HG02885 (cell line): ENCODE results near the gene SCN1B.
"Not testable (repeated sequence)": the region's sequence is repeated elsewhere in the genome, so short reads cannot be mapped to it uniquely, and the experiment has no call there.

ENCODE experiments used
- ATAC-seq: cut with Tn5 transposase; IDR thresholded peaks from one replicate; pipeline ENCODE4 v1.9.1; 2021; ENCODE audit warnings: mild to moderate bottlenecking; ENCODE audit not compliant: unreplicated experiment, poor library complexity

SCN1B gene

GRCh38 chr19:35015270-35015953 is 14.9 kb upstream of the SCN1B start:
- ATAC-seq = no peak

DNA sequence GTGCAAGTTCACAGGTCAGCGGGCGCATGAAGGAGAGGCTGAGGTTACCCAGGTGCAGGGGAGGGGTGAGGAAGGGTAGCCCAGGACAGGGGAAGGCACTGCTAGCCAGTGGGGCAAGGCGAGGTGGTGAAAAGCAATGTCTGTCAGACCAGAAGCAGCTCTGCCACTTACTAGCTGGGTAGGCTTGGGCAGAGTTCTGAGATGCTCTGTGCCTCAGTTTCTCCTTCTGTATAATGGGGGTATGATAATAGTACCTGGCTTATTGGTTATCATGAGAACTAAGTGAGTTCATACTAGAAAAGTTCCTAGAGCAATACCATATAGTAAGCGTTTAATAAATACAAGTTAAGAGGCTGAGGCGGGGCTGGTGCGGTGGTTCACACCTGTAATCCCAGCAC is 14.3 kb upstream of the SCN1B start:
- ATAC-seq = no peak

DNA sequence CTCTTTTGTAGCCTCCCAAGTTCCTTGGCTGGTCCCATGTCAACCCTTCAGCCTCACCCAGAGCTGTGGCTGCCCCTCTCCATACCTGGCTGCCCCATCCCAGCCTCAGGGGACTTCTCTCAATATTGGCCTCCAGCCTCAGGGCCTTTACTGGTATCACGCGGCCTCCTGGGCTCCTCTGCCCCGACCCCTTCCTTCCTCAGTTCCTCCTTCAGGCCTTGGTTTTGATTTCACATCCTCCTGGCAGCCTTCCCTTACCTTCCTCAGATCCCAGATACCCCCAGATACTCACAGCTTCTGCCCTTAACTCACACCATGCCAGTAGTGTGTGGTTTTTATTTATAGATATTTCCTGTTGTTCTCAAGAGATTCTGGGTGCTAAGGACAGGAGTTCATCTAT is 12.8 kb upstream of the SCN1B start:
- no peak for ATAC-seq

GRCh38 chr19:35018379-35018778 is 11.9 kb upstream of the SCN1B start:
- ATAC-seq = no peak

DNA sequence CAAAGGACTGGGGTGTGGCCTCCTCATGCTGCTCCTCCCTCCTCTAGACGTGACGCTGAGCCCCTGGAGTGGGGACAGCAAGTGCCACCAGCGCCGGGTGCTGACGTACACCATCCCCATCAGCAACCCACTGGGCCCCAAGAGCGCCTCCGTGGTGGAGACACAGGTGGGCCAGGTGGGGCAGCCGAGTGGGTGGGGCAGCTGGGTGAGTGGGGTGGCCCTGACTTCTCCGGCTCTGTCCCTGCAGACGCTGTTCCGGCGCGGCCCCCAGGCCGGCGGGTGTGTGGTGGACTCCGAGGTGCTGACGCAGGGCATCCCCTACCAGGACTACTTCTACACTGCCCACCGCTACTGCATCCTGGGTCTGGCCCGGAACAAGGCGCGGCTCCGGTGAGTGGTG is 11.1 kb upstream of the SCN1B start:
- no peak for ATAC-seq

- ATAC-seq = no peak
Measured at GRCh38 chr19:35021016-35021415, 9.3 kb upstream of the SCN1B start.

- no peak for ATAC-seq
Measured at GRCh38 chr19:35021596-35021995, 8.7 kb upstream of the SCN1B start.

- no peak for ATAC-seq
Measured at GRCh38 chr19:35022460-35022859, 7.8 kb upstream of the SCN1B start.

GRCh38 chr19:35023428-35023827 is 6.8 kb upstream of the SCN1B start:
- no peak for ATAC-seq

- ATAC-seq = no peak
Measured at GRCh38 chr19:35024095-35024494, 6.2 kb upstream of the SCN1B start.

DNA sequence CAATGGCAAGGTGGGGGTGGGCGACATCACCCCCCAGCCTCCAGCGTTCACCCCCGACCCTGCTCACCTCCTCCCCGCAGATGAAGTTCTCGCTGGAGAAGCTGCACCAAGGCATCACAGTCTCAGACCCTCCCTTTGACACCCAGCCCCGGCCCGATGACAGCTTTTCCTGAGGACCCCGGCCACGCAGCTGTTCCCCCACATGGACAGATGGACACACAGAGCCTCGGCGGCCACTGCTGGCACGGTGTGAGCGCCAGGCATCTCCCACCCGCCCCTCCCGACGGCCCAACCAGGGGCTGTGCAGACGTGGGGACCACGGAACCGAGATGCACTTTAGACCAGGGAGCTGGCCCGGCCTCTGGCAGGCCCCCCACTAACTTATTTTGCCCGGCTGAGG is 4.3 kb upstream of the SCN1B start:
- no peak for ATAC-seq

DNA sequence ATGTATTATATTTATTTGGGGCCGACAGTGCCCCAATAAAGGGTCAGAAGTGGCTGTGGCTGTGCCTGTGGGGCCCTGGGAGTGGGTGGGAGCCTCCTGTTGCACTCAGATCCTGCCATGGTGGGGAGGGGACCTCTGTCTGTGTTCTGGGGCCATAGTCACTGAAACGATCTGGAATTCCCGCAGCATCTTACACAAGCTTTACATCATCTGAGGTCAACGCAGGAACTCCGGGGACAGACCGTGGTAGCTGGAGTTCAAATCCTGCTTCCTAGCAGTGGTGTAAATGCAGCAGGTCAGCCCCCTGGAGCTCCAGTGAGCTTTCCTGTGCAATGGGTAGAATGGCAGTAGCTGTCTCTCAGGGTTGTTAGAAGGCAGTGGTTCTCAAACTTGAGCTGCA is 3.9 kb upstream of the SCN1B start:
- no peak for ATAC-seq

GRCh38 chr19:35027009-35027408 is 3.3 kb upstream of the SCN1B start:
- ATAC-seq = no peak

GRCh38 chr19:35027851-35028599 is 2.2 kb upstream of the SCN1B start:
- ATAC-seq = no peak

DNA sequence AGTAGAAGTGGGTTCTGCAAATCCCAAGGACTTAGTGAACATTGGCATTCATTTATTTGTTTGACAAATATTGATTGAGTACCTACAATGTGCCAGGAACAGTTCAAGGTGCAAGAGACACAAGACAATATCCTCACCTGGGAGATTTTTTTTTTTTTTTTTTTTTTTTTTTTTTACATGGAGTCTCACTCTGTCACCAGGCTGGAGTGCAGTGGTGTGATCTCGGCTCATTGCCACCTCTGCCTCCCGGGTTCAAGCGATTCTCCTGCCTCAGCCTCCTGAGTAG is 1.7 kb upstream of the SCN1B start:
- ATAC-seq = not testable (repeated sequence)

GRCh38 chr19:35029275-35029736 is 964 bp upstream of the SCN1B start:
- ATAC-seq = not testable (repeated sequence)

- ATAC-seq = no peak
Measured at GRCh38 chr19:35029737-35030256, 473 bp upstream of the SCN1B start.

DNA sequence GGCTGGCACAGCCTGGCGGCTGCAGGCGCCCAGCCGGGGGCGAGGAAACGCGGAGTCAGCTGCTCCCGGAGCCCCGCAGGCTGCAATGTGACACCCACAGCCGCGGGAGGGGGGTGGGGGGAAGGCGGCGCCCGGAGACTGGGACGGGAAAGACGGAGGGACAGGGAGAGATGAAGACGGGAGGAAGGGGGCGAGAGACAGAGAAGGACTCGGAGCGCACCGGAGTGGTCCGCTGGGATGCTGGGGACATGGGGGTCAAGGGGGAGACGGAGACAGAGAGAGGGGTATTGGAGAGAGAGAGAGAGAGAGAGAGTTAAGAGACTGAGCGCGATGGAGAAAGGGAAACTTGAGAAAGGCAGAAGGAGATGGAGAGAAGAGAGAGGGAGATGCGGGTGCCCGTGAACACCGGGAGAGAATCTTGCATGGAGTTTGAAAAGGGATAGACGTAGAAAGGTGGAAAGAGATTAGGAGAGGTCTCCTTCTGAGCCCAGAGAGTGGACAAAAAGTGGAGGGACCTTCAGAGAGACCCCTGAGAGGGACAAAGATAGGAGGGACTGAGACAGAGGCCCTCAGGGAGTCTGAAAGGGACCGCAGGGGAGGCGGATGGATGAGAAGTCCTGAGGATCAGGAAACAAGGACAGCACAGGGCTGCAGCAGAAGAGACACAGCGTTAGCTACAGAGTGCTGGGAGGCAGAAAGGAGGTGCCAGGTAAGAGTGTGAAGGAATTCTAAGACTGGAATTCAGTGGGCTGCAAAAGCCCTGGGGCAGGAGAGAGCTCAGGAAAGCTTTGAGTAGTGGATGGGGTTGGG is 1.0 kb downstream of the SCN1B start:
- no peak for ATAC-seq

- no peak for ATAC-seq
Measured at GRCh38 chr19:35032356-35032865, 2.1 kb downstream of the SCN1B start.

- no peak for ATAC-seq
Measured at GRCh38 chr19:35033067-35034004, 3.1 kb downstream of the SCN1B start.
